Measurements from ENCODE around the gene LETM1. TPM values are rescaled to one million over a fixed set of nuclear protein-coding genes. Genes with fewer than 3 reads are reported as not detected.

Gene LETM1
- total RNA-seq, 1 donor from 2014 or later: 16.9 TPM

GRCh38 chr4:1762264-1763010, 93.5 kb downstream of the LETM1 start:
- Histone ChIP-seq H3F3A (ENCODE audit: low read depth) (peaks cover 30% of the 10 kb centered on the region), H3K4me3 (no peak overlapping the region), H3K9me3 (ENCODE audit: low read depth) (no peaks in the 10 kb centered on the region), H2AFZ (replicated peaks) (no peak overlapping the region), H3K79me2 (ENCODE audit: low read depth) (no peaks in the 10 kb centered on the region), H3K36me3 (no peaks in the 10 kb centered on the region), H3K27me3 (peaks cover 27% of the 10 kb centered on the region), H3K27ac (no peak overlapping the region), H3K4me2 (no peak overlapping the region), H3K9ac (no peak overlapping the region), H4K20me1 (ENCODE audit: low read depth) (peaks cover 15% of the 10 kb centered on the region), H3K4me1 (peaks cover 38% of the 10 kb centered on the region)
- Mint-ChIP-seq H3K27me3 (ENCODE audit: insufficient read depth, low read depth) (peaks cover 13% of the 10 kb centered on the region), H3K4me3 (peak overlapping the region; percentile 64), H3K27ac (no peak overlapping the region), H3K4me1 (peaks cover 10% of the 10 kb centered on the region), H3K36me3 (no peaks in the 10 kb centered on the region), H3K9me3 (no peaks in the 10 kb centered on the region)
- no peak for TF ChIP-seq CTCF (IDR thresholded peaks at IDR 0.05)
- no peak for TF ChIP-seq EZH2 (IDR thresholded peaks at IDR 0.05)
- TF ChIP-seq EZH2phosphoT487 (IDR thresholded peaks at IDR 0.05): no peak
- DNase-seq (ENCODE audit: low spot score): no peak

Other genes starting within 250 kb of the LETM1 start
- 3.2 and 10.3 TPM in 2 replicates for gene FAM53A, start 171.8 kb downstream of the LETM1 start, total RNA-seq (ENCODE audit: low replicate concordance)
- gene SLBP, start 143.8 kb downstream of the LETM1 start, total RNA-seq (ENCODE audit: low replicate concordance): 54.9 and 119 TPM in 2 replicates
- gene TMEM129, start 134.8 kb downstream of the LETM1 start, total RNA-seq (ENCODE audit: low replicate concordance): 14.1 and 55.4 TPM in 2 replicates
- gene TACC3, start 134.6 kb downstream of the LETM1 start, total RNA-seq (ENCODE audit: low replicate concordance): 68.4 and 115 TPM in 2 replicates
- gene FGFR3, start 62.9 kb downstream of the LETM1 start, total RNA-seq (ENCODE audit: low replicate concordance): 4.8 and 17.0 TPM in 2 replicates
- gene NSD2, start 15.2 kb upstream of the LETM1 start, total RNA-seq (ENCODE audit: low replicate concordance): 165 and 176 TPM in 2 replicates
- gene NELFA, start 152.8 kb upstream of the LETM1 start, total RNA-seq (ENCODE audit: low replicate concordance): 18.0 and 50.3 TPM in 2 replicates
- 0.62 and 3.4 TPM in 2 replicates for gene NAT8L, start 203.2 kb upstream of the LETM1 start, total RNA-seq (ENCODE audit: low replicate concordance)

Measured in neural progenitor cell (in vitro differentiated cells).